Stimulated activated CD8-positive, alpha-beta memory T cell treated with anti-CD3 and anti-CD28 coated beads, Interleukin-15, amount 100 ng/mL, for 1 hour (primary cell): ENCODE data around the gene ESYT1.
A peak's percentile ranks its signal among the peaks of the same experiment; 100 is the strongest.
"Not testable (repeated sequence)": the region's sequence is repeated elsewhere in the genome, so short reads cannot be mapped to it uniquely, and the experiment has no call there.

Experiments used
- DNase-seq: peaks from one replicate; pipeline ENCODE4 v3.0.0-alpha.2; 2020; ENCODE audit warnings: low read depth

Gene ESYT1

GRCh38 chr12:56103823-56104108 is 24.3 kb upstream of the ESYT1 start:
- DNase-seq = no peak

DNA sequence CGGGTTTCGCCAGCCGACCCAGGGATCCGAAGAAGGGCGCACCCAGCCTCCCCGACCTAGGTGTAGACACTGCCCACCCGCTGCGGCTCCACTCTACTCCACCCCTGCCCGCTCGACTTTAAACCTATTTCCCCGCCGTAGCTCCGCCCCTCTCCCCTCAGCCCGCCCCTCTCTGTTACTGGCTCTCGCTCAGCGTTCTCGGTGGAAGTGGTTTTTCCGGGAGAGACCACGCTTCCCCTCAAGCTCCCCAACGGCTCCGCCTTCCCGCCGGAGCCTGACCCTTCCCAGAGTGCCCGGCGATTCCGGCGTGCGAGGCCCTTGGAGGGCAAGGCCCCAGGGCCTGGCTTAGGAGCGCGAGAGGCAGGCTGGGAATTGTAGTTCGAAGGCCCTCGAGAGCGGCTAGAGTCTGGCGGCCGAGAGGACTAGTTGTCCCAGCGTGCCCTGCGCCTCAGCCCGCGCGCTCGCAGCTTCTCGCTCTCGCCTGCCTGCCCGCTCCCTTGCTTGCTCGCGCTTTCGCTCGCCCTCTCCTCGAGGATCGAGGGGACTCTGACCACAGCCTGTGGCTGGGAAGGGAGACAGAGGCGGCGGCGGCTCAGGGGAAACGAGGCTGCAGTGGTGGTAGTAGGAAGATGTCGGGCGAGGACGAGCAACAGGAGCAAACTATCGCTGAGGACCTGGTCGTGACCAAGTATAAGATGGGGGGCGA is 23.8 kb upstream of the ESYT1 start, which contains the start of gene PA2G4:
Gene PA2G4 (plus strand): TSS at position 451 of the 706 bp plus-strand sequence. CDS start 179 bp downstream, at position 630.
- DNase-seq = peak; percentile 97

DNA sequence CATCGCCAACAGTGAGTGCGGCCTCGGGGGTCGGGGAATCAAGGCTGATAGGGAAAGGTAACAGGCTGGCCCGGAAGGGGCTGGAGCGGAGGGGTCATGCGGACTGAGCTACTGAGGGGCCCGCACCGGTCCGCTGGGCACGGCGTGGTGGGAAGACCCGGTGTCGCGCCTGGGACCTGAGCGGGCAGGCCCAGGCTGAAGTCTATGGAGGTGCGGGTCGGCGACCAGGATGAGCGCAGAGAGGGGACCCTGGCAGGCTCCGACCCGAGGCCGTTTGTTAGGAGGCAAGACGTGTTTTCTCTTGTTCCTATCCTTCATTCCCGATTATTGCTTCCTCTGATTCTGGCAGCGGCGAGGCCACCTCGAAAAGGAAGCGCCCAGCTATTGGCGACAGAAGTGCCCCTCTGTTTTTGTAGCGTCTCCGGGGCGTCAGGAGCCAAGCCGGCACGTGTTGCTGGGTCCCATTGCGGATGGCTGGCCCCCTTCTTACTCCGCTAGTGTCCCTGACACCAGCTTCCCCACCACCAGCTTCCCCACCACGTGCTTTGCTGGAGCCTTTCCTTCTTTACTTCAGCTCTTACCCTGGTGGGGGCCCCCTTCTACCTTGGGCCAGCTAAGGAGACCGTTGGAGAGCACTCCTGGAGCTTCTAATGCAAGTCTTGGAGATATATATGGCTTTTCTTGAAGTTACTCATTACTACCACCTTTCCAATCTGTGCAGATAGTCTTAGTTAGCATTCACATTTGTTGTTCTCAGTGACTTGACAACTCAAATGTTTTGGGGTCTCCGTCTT is 23.1 kb upstream of the ESYT1 start:
- no peak for DNase-seq

DNA sequence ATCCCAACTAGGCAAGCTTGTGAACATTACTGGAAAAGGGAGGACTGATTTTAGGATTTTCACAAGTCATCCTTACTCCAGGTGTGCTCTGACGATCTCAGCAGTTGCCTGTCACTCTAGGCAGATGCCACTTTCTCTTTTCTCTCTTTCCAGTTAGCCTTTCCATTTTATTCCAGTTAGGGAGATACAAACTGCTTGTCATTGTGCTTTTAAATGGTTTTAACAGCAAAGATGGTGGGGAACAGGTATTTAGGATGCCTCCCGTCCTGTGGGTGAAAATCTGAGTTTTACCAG is 22.5 kb upstream of the ESYT1 start:
- no peak for DNase-seq

GRCh38 chr12:56107242-56107641 is 20.8 kb upstream of the ESYT1 start:
- no peak for DNase-seq

DNA sequence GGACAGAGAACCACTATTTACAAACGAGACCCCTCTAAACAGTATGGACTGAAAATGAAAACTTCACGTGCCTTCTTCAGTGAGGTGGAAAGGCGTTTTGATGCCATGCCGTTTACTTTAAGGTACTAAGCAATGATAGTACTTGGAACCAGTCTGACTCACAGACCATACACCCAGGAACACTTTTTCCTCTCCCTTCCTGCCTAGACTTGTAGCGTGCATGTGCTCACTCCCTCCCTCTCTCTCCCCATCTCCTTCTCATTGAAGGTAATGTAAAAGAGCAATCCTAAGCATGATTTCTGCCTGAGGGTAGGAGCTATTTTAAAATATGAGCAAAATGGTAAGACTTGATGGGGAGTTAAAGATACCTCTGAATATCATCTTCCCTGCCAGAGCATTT is 17.5 kb upstream of the ESYT1 start:
- no peak for DNase-seq

DNA sequence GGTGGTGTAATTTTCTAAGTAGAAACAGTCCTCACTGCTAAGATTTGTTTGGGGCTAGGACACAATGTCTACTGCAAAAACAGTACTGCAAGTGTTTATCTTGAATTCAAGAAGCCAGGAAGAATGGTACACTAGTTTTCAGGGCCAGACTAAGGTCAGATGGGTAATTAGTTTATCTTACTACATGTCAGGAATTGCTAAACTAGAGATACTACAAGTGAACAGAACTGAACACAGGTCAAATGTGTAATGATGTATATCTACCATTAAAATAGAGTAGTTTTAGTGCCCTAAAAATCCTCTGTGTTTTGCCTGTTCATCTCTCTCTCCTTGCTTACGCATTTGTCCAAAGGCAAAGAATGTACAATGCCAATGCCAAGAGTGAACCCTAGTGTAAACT is 14.0 kb upstream of the ESYT1 start:
- DNase-seq = no peak

GRCh38 chr12:56115329-56115728 is 12.7 kb upstream of the ESYT1 start:
- no peak for DNase-seq

GRCh38 chr12:56116267-56117081 is 11.6 kb upstream of the ESYT1 start, which contains the start of gene RPL41:
Gene RPL41 (plus strand): TSS chr12:56116633.
- DNase-seq = peak; percentile 94

DNA sequence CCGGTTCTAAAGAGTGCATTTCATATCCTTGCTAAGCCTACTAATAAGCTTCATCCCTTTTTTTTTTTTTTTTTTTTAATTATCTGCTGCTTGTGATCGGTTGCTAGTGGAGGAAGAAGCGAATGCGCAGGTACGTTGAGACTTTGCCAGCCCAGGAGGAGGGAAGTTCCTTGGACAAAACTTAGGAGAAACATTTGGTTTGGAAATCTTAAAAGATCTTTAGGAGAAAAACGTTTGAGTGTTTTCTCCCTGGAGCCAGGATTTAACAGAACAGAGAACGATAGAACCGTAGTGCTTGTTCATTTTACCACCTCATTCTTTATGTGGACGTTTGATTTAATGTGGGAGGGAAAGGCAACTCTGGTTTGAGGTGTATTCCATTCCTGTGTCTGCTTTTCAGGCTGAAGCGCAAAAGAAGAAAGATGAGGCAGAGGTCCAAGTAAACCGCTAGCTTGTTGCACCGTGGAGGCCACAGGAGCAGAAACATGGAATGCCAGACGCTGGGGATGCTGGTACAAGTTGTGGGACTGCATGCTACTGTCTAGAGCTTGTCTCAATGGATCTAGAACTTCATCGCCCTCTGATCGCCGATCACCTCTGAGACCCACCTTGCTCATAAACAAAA is 10.9 kb upstream of the ESYT1 start:
- DNase-seq = not testable (repeated sequence)

GRCh38 chr12:56117778-56118687 is 10.0 kb upstream of the ESYT1 start, which contains the start of gene ZC3H10:
Gene ZC3H10 (plus strand): TSS chr12:56118266. CDS start chr12:56120563, 2,297 bp downstream.
- DNase-seq = peak; percentile 95

- DNase-seq = no peak
These were observed 9.2 kb upstream of the ESYT1 start for GRCh38 chr12:56118688-56119357.

DNA sequence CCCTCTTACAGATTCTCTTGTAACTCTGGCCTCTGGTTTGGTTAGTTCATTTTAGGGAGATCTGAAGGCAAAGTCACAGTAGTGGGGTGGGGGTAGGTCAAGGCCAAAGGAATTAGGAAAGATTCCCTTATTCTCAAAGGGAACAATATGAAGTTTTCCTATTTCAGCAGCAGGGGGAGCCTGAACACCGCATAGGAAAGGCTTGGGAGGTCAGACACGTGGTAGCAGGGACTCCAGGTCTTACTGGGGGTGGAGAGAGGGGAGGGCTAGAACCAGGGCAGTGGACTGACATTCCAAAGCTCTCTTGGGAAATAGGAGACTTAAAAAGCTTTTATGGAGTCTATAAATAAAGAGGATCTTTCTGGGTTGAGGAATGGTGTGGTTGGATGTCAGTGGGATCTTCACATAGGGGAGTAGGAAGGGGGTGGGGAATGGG is 8.7 kb upstream of the ESYT1 start:
- DNase-seq = no peak

GRCh38 chr12:56120158-56120846 is 7.8 kb upstream of the ESYT1 start:
- DNase-seq = no peak

DNA sequence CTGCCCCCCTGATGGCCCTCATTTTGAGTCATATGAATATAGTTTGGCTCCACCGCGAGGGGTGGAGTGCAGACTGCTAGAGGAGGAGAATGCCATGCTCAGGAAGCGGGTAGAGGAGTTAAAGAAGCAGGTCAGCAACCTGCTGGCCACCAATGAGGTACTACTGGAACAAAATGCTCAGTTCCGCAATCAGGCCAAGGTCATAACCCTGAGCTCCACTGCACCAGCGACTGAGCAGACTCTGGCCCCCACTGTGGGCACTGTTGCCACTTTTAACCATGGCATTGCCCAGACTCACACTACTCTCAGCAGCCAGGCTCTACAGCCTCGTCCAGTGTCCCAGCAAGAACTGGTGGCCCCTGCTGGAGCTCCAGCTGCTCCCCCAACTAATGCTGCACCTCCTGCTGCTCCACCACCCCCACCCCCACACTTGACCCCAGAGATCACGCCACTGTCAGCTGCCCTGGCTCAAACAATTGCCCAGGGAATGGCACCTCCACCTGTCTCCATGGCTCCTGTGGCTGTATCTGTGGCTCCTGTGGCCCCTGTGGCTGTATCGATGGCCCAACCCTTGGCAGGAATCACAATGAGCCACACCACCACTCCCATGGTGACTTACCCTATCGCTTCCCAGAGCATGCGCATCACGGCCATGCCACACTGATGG is 6.7 kb upstream of the ESYT1 start:
- DNase-seq = no peak

- no peak for DNase-seq
These were observed 5.4 kb upstream of the ESYT1 start for GRCh38 chr12:56122637-56123036.

- DNase-seq = no peak
These were observed 3.9 kb upstream of the ESYT1 start for GRCh38 chr12:56124133-56124532.

- no peak for DNase-seq
These were observed 1.3 kb upstream of the ESYT1 start for GRCh38 chr12:56126732-56127239.

- DNase-seq = no peak
These were observed 581 bp upstream of the ESYT1 start for GRCh38 chr12:56127485-56127887.
